Erythroblast (primary cell): Measurements from ENCODE around the gene RNF152.

Experiments
- DNase-seq, 2 experiments: peaks; one replicate each; lab custom pipeline; 2025; lab: John Stamatoyannopoulos, UW
- GATA1 ChIP-seq: IDR thresholded peaks from 2 replicates; pipeline ENCODE4 v1.6.1; 2011; ENCODE audit warnings: low read depth, mild to moderate bottlenecking, control low read depth, low read length, moderate library complexity
- POLR2A ChIP-seq: IDR thresholded peaks from 2 replicates; pipeline ENCODE4 v1.6.1; 2011; ENCODE audit warnings: mild to moderate bottlenecking, low read length

RNF152 gene

DNA sequence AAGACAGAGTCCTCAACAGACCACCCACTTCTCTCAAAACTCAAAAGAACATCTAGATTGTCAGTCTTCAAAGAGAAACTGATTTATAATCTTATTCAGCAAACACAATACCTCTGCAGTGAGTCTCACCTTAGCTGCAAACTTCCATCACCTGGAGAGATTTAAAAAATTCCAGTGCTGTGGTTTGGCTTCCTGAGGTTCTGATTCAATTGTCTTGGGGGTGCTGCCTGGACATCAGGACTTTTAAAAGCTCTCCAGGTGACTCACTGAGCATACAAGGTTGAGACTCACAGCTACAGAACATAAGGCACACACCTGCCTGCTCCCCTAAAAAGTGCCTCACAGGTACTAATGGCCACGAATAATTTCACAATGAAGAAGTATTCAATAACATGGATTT, 40.3 kb downstream of the RNF152 start:
- DNase-seq: no peak
- no peak for TF ChIP-seq GATA1
- no peak for TF ChIP-seq POLR2A

DNA sequence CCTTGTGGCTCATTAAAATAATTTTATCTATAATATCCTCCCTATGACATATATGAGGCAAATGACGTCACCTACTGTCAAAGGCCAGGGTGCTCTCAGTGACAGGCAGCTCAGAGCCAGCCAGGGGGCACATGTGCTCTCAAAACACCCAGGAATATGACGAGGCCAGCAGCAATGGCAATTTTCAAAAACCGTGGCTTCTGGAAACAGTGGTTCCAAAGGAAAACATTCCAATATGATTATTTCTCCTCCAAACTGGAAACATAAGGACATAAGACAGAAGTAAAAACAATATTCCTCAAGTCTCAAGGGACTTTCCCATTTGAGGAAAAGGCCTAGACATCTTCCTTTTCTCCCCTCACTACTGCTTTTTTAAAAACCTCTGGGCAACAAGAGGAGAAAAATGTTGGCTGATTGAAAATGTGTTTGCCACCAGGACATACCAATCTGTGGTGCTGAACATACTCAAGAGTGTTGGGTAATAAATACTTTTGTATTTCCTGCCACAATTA, 40.8 kb downstream of the RNF152 start:
- TF ChIP-seq GATA1: no peak
- no peak for TF ChIP-seq POLR2A
- peak in 1 of 2 experiments; percentile 11 for DNase-seq

DNA sequence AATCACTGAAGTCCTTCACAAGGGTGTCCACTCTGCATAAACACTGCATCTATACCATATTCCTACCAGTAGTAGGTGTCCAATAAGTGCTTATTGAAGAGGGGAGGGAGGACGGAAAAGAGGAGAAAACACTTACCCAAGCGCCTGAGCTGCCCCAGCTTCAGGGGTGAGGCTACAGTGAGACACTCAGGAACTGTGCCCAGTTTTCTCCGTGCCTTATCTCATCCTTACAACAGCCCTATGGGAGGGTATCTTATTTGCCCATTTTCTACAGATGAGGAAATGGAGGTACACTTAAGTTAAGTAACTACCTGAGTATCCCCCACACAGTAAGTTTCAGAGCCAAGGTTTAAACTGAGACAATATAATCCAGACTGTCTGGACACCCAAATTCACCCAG, 41.5 kb downstream of the RNF152 start:
- DNase-seq: peak in 1 of 2 experiments; percentile 12
- TF ChIP-seq GATA1 (no peak), POLR2A (no peak)

DNA sequence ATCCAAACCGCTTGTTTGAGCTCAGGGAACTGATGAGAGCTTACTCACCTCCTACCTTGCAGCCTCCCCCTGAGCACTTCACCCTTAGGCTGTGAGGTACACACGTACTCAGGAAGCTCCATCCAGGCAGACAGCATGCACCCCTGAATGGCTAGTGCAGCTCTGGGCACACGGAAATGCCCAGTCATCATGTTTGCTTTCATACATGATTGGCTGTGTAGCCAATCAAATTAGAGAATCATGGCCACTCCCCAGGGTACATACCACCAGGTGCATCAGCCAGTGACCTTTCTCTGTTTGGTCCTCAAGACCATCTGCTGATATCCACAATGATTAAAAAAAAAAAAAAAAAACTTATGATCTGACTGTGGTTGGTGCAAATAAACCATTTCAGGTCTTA, 42.1 kb downstream of the RNF152 start:
- no peak for TF ChIP-seq GATA1
- no peak for TF ChIP-seq POLR2A

DNA sequence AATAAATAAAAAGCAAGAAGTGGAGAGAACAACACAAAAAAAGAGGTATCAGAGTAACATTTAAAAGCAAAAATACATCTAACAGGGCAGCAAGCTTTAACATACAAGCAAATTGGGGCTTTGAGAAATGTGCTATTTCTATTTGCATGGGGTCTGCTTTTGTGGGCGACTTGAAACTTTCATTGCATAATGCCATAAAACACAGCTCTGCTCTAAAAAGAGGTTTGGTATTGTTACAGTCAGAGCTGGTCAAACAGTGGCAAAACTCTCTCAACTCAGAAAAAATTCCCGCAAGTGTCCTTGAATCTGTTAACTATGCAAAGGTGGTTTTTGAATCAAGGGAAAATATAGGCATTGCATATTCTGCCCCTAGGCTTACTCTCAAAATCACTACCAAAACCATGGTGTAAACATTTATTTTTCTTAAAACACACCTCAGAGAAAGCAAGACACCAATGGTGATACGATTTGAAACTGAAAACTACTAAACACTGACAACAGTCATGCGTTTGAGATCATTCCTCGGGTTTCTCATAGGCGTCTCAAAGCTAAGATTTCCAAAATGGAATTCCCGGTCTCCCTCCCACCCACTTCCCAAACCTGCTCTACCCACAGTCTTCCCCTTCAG, 45.5 kb downstream of the RNF152 start:
- no peak for TF ChIP-seq GATA1
- no peak for TF ChIP-seq POLR2A
- no peak for DNase-seq

More for the DNA sequence above, 42.1 kb downstream of the RNF152 start:
- DNase-seq: peak; percentile 26 to 30

DNA sequence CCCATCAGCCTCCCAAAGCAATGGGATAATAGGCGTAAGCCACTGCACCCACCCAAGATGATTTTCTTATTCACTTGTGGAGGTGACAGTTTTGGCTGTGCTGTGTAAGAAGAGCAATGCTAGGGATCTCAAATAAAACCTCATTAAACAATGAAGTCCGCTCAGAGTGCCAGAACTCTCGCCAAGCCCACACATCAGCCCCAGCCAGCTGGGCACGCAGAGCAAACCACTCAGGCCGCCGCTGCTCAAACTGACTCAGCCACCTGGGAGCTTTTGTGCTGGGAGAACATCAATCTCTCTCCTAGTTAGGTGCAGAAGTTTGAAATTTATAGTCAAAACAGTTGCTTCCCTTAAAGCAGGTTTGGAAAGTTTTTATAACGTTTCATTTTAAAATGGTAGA, 47.6 kb downstream of the RNF152 start:
- TF ChIP-seq POLR2A (no peak), GATA1 (no peak)
- no peak for DNase-seq

DNA sequence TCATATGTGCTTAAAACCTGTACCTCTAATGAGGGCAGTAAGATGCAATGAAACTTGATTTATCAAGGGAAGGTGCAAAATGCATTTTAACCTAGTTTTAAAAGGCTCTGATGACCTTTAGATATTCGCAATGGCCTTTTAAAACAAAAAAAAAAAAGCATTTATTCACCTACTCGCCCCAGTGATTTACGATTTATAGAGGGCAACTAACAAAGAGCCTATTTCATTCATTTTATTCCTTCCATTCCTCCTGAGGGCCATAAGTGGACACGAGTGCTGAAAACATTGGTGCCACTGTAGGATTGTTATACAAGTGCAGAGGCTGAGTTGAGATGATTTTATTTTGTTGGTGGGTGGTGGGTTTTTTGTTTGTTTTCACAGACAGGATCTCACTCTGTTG, 48.1 kb downstream of the RNF152 start:
- no peak for TF ChIP-seq GATA1
- TF ChIP-seq POLR2A: no peak
- no peak for DNase-seq

DNA sequence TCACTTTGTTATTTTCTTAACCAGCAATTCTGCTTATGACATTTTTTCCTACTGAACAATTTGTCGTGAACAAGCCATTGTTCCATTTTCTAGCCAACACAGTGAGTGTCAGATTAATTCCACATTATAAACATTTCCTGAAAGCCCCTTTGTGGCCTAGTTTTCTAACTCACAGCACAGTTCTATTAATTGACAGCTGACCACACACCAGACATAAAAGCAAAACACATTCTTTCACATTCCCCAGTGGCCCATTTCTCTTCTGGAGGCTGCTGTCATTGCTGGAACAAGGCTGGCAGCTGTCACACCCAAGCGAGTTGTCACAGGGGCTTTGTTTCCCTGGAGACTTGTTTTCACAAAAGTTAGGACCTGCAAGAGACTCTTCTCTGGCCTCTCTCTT, 50.7 kb downstream of the RNF152 start:
- no peak for DNase-seq
- TF ChIP-seq GATA1: no peak

DNA sequence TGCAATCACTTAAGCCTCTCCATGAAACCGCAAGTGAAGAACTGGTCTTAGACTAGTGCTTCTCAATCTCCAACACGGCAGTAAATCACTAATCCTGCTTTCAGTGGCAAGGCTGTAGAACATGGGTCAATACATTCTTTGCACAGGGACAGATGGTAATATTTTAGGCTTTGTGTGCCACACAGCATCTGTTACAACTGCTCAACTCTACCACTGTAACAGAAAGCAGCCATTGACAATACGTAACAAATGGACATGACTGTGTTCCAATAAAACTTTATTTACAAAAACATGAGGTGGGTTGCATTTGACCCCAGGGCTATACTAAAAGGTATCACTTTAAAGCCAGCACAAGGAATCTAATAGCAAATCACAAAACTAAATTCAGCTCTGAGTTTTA, 51.1 kb downstream of the RNF152 start:
- DNase-seq: no peak
- no peak for TF ChIP-seq POLR2A

DNA sequence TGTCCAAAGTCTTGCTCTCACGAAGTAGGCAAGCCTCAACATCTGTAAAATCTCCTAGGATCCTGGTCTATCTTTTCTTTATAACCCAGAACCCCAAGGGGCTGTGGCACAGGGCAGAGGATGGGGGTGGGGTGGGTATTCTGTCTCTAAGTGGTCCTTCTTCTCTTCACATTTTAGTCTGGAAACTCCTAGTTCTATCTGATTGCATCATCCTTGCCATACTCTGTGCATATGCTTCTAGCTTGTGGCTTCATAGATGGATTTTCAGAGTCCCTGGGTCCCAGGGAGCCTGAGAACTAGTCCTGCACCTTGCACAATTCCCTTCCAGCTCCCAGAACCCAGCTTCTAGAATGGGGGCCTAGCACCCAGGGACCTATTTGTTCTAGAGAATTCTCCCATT, 52.5 kb downstream of the RNF152 start:
- no peak for DNase-seq
- no peak for TF ChIP-seq POLR2A

DNA sequence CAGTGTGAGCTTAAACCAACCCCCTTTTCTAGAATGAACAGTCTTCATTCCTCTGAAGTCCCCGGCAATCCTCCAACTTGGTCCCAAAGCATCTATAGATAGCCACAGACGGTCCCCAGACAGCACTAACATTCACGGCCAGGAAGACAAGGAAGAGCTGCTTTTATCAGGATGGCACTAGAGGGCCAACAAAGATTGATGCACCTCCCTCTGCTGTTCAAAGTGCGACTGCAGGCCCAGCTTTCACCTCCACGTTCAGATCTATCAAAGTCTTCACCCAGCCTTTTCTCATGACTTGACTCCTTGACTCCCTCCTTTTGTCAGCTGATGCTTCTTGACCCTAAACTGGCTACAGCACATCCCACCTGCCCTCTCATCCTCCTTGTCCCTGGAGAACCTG, 54.3 kb downstream of the RNF152 start:
- TF ChIP-seq POLR2A: no peak
- no peak for TF ChIP-seq GATA1
- no peak for DNase-seq

DNA sequence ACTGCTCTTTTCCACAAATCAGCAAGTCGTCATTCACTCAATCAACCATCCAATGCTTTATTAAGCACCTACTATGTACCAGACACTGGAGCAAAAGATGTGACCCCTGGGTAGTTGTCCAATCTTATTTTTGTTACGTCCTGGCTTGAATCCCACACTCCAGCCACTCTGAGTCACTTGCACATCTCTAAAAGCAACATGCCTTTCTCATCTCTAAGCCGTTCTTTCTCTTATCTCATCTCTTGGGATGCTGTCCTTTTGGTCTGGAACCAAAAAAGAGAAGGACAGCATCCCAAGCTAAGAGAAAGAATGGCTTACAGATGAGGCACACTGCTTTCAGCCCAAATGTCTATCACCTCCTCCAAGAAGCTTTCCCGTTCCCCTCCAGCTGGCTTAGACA, 58.8 kb downstream of the RNF152 start:
- no peak for DNase-seq

DNA sequence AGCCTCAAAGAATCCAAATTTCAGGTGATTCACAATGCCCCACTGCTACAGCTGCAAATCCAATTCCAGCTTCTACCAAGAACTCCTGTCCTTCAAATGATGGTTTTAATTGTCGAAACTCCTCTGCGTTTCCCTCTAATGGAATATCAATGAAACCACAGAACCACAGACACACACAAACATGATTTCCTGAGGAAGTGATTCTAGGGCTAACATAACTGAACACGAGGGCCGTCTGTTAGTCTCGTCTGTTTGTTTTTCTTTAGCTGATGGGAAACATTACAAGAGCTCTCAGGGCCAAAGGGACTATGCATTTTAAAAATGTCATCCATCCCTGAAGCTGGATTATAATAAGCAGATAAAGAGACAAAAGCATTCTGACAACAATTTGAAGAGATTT, 59.4 kb downstream of the RNF152 start:
- no peak for TF ChIP-seq GATA1
- TF ChIP-seq POLR2A: no peak
- no peak for DNase-seq

More for the DNA sequence above, 58.8 kb downstream of the RNF152 start:
- TF ChIP-seq POLR2A: no peak
- no peak for TF ChIP-seq GATA1

DNA sequence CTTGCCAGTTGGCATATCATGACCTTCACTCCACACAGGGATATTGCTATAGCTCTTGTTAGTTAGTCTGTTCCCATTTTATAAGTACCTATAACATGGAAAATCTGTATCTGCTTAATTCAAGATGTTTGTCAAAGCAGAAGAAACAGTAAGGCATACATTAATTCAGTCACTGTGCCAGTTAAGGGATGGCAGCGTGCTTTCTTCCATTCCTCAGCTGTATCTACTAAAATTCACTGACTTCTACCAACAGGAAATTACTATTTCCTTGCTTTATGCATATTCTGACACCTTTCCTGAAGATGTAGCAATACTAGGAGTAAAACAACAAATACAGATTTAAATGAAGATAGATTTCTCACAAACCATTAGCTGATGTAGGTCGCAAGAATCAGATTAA, 59.9 kb downstream of the RNF152 start:
- TF ChIP-seq GATA1: no peak
- TF ChIP-seq POLR2A: no peak
- no peak for DNase-seq

DNA sequence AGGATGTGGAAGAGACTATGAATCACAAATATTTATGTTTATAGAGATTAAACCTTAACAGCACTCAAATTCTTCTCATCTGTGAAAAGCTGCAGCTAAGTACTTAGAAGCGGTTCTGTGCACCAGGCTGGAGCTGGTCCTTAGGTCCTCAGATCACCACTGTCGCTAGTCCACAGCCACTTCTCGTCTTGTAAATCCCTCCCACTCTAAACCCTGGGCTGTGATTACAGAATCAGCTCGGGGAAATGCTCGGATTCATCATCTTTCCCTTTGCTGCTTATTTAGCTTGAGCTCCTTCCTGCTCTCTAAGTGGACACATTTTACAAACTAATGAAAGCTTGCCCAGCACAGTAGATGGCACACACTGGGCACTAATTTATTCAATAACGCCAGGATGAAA, 61.7 kb downstream of the RNF152 start:
- TF ChIP-seq GATA1: no peak
- TF ChIP-seq POLR2A: no peak
- DNase-seq: no peak

DNA sequence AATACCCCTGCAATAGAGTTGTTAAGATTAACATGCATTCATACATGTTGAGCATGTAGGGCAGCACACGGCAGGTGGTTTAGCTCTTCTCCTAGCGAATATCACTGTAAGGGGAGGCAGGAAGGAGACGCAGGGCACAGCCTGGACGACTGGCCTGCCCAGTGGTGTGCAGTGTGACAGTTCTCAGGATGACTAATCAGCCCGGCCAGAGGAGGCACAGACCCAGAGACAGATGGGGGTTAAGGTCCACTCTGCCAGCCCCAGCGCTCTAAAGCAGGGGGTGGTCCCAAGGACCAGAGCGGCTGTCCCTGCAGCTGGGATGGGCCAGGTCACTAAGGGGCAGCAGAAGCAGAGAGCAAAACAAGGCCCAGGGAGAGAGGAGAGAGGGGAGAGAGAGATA, 63.7 kb downstream of the RNF152 start:
- DNase-seq: no peak
- TF ChIP-seq GATA1 (no peak), POLR2A (no peak)
